ENCODE results near the gene WDR45B. TPM values are rescaled to one million over a fixed set of nuclear protein-coding genes. Genes with fewer than 3 reads are reported as not detected.
A peak's percentile ranks its signal among the peaks of the same experiment; 100 is the strongest.

The WDR45B gene
- total RNA-seq, 2 experiments from 2014 or later, result 33.5 to 36.4 TPM

- Mint-ChIP-seq H3K9me3 (no peaks in the 10 kb centered on the region), H3K4me1 (peaks cover 15% of the 10 kb centered on the region), H3K4me3 (no peak overlapping the region), H3K27me3 (no peaks in the 10 kb centered on the region), H3K27ac (no peak overlapping the region), H3K36me3 (ENCODE audit: low read depth) (peaks cover 41% of the 10 kb centered on the region)
- ChIA-PET CTCF (interaction anchor here (0.8 kb wide), 1 partner anchor 26 kb away, joined by 3 read pairs; no protein-coding TSS in a partner anchor), POLR2A (no interaction called here)
- DNase-seq, result no peak
Measured at GRCh38 chr17:82605939-82606600, 42.2 kb downstream of the WDR45B start.

GRCh38 chr17:82604532-82604931 is 43.7 kb downstream of the WDR45B start:
- peak overlapping the region; percentile 56 for H3K27ac Mint-ChIP-seq
- ChIA-PET POLR2A (no interaction called here), CTCF (interaction anchor here (1.9 kb wide), 1 partner anchor 12 kb away, joined by 6 read pairs; no protein-coding TSS in a partner anchor)
- H3K36me3 Mint-ChIP-seq (ENCODE audit: low read depth), result peaks cover 38% of the 10 kb centered on the region
- H3K4me3 Mint-ChIP-seq, result no peak overlapping the region
- H3K9me3 Mint-ChIP-seq, result no peaks in the 10 kb centered on the region
- no peak for DNase-seq
- peaks cover 15% of the 10 kb centered on the region for H3K4me1 Mint-ChIP-seq
- no peaks in the 10 kb centered on the region for H3K27me3 Mint-ChIP-seq

DNA sequence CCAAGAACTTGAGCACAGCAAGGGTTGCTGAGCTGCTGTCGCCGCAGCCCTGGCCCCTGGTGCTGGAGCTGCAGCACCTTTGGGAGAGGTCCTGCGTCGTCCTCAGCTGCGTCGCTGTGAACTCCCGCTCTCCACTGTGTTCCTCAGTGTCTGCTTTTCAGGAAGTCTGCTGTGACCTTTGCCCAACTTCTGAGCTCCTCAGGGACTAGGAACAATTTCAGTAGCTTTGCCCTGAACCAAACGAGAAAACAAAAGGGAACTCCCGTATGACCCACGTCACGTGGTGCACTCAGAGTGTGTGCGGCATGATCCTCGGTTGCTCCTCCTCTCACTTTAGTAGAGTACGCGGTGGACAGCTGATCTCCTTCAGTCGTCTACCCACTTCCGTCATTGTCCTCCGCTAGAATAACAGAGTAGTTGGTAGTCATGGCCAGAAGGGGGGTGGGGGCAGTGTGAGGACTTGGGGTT is 44.2 kb downstream of the WDR45B start:
- peak; percentile 61 for DNase-seq
- H3K9me3 Mint-ChIP-seq, result no peaks in the 10 kb centered on the region
- CTCF ChIA-PET, result interaction anchor here (1.9 kb wide), 1 partner anchor 12 kb away, joined by 6 read pairs; no protein-coding TSS in a partner anchor
- peak overlapping the region; percentile 56 for H3K27ac Mint-ChIP-seq
- POLR2A ChIA-PET, result no interaction called here
- peaks cover 15% of the 10 kb centered on the region for H3K4me1 Mint-ChIP-seq
- no peak overlapping the region for H3K4me3 Mint-ChIP-seq
- H3K36me3 Mint-ChIP-seq (ENCODE audit: low read depth), result peaks cover 35% of the 10 kb centered on the region
- H3K27me3 Mint-ChIP-seq, result no peaks in the 10 kb centered on the region

GRCh38 chr17:82602986-82603710 is 45.1 kb downstream of the WDR45B start:
- Mint-ChIP-seq H3K27me3 (no peaks in the 10 kb centered on the region), H3K36me3 (ENCODE audit: low read depth) (peaks cover 38% of the 10 kb centered on the region), H3K27ac (peak overlapping the region; percentile 56), H3K4me3 (no peak overlapping the region), H3K9me3 (no peaks in the 10 kb centered on the region), H3K4me1 (peaks cover 15% of the 10 kb centered on the region)
- POLR2A ChIA-PET, result no interaction called here
- CTCF ChIA-PET, result interaction anchor here (0.6 to 1.9 kb wide), 3 partner anchors 11 to 278 kb away, joined by 3 to 6 read pairs (median 4); no protein-coding TSS in a partner anchor
- no peak for DNase-seq

DNA sequence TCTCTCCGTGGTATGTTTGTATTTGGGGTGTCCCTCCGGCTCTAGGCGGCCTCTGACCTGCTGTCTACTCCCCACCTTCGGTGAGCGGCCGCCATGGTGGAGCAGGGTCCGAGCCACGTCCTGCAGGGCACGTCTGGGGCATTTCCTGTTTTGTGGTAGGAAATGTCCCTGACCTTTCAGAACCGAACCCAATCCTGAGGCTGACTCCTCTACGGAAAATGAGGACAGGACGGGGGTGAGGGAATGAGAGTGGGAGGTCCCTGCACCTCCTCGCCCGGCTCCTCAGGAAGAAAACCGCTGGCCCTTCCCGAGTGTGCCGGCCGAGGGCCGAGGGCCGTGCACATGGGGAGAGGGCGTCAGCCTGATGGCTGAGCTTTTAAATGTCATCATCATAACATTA is 45.8 kb downstream of the WDR45B start:
- ChIA-PET POLR2A (no interaction called here), CTCF (interaction anchor here (0.6 to 1.9 kb wide), 2 partner anchors 10 to 16 kb away, joined by 3 to 6 read pairs; no protein-coding TSS in a partner anchor)
- Mint-ChIP-seq H3K36me3 (ENCODE audit: low read depth) (peaks cover 43% of the 10 kb centered on the region), H3K27ac (no peak overlapping the region), H3K27me3 (no peaks in the 10 kb centered on the region), H3K4me3 (no peak overlapping the region), H3K9me3 (no peaks in the 10 kb centered on the region), H3K4me1 (peaks cover 16% of the 10 kb centered on the region)
- no peak for DNase-seq

GRCh38 chr17:82601447-82602000 is 46.7 kb downstream of the WDR45B start:
- Mint-ChIP-seq H3K9me3 (no peaks in the 10 kb centered on the region), H3K27me3 (no peaks in the 10 kb centered on the region), H3K4me1 (peaks cover 16% of the 10 kb centered on the region), H3K27ac (no peak overlapping the region), H3K36me3 (ENCODE audit: low read depth) (peaks cover 45% of the 10 kb centered on the region), H3K4me3 (no peak overlapping the region)
- ChIA-PET CTCF (no interaction called here), POLR2A (no interaction called here)
- no peak for DNase-seq

DNA sequence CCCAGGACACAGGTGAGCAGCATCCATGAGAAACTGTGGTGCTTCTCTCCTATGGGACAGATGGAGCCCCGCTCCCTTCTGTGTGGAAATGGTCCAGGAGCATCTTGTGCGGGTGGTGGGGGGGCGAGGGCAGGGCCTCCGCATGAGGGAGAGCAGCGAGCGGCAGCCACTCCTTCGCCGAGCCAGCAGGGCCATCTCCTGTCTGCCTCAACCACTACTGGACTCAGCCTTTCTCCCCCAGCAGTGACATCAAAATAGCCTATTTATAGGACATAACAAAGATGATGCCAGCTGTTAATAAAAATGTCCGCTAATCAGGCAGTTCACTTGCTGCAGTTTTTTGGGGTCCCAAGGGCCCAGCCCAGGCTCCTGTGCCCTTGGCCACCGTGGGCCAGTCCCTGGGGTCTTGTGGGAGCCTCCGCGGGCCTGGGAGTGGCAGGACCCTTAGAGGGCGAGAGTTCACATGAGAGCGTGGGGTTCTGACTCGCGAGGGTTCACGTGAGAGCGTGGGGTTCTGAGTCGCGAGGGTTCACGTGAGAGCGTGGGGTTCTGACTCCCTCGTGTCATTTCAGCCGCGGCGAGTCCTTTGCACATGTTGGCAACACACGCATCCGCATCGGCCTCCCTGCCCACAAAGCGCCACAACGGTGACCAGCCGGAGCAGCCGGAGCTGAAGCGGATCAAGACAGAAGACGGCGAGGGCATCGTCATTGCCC is 47.4 kb downstream of the WDR45B start:
- Mint-ChIP-seq H3K36me3 (ENCODE audit: low read depth) (peaks cover 47% of the 10 kb centered on the region), H3K4me1 (peaks cover 16% of the 10 kb centered on the region), H3K9me3 (no peaks in the 10 kb centered on the region), H3K27ac (peak overlapping the region; percentile 46), H3K4me3 (no peak overlapping the region), H3K27me3 (no peaks in the 10 kb centered on the region)
- no peak for DNase-seq
- POLR2A ChIA-PET, result no interaction called here
- CTCF ChIA-PET, result no interaction called here

DNA sequence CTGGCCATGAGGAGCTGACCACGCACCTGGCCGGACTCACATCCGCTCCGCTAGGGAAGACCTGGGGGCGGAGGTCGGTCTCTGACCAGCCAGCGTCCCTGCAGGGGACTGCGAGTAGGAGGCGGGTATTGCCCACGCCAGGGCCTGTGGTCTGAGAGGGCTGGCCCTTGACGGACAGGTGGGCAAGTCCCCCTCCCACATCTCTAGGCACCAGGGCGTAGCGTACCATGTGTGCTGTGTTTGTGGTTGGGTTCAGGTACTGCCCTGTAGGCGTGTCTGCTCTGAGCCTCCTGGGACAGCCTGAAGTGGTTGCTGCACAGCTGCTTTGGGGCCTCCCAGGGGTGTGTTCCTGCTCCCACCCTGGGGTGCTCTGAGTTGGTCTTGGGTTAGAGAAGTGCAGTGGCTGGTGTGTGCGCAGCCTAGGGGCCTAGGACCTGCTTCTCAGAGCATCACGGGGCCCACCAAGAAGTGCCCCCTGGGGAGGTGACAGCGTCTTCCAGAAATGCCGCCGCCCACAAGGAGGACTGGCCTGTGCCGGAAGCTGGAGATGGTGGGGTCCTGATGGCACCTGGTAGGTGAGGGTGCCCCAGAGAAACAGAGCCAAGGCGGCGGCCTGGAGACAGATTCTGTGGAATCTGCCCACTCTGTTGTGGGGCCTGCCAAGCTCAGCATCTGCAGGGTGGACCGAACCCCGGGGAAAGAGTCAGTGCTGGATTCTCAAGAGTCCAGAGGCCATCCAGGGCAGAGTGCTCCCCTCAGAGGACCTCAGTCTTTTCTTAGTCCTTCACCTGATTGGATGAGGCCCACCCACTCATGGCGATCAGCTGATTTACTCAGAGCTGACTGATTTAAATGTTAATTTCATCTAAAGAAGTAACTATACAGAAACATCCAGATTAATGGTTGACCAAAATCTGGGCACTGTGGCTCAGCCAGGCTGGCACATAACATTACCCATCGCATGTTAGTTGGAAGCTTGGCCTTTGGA is 48.3 kb downstream of the WDR45B start:
- Mint-ChIP-seq H3K9me3 (no peaks in the 10 kb centered on the region), H3K27ac (peak overlapping the region; percentile 19), H3K27me3 (no peaks in the 10 kb centered on the region), H3K4me3 (no peak overlapping the region), H3K36me3 (ENCODE audit: low read depth) (peaks cover 45% of the 10 kb centered on the region), H3K4me1 (peaks cover 18% of the 10 kb centered on the region)
- ChIA-PET CTCF (interaction anchor here (0.6 kb wide), 1 partner anchor 139 kb away, joined by 3 read pairs; no protein-coding TSS in a partner anchor), POLR2A (no interaction called here)
- DNase-seq, result no peak

DNA sequence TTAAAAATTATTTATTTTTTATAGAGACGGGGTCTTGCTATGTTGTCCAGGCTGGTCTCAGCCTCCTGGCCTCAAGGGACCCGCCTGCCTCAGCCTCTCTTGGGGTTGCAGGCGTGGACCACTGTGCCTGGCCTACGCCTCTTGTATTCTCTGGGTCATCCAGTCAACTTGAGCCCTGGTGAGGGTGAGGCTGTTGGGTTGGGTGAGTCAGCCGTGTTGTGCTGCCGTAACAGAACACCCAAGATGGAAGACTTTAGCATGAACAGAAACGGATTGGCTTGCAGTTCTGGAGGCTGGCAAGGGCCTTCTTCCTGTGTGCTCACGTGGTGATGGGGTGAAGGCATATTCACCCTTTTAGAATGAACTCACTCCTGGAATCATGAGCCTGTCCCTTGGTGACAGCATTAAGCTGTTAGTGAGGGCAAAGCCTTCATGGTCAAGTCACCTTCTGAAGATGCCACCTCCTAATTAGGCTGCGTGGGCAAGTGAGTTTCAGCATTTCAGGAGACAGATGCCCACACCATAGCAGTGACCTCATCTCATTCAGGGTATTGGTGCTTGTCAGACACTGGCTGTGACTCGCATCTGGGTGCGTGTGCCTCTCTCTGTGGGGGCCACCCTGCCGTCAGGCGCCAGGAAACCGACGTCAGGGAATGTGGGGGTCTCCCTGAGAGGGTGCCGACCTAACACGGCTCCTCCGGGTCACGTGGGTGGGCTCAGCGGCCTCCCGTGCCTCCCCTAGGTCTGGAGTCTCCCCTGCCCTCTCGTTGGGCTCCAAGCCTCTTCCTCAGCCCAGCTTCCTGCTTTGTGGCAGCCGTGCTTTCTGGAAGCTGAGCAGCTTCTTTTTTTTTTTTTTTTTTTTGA is 49.8 kb downstream of the WDR45B start:
- ChIA-PET POLR2A (no interaction called here), CTCF (no interaction called here)
- Mint-ChIP-seq H3K27me3 (no peaks in the 10 kb centered on the region), H3K36me3 (ENCODE audit: low read depth) (peaks cover 44% of the 10 kb centered on the region), H3K9me3 (no peaks in the 10 kb centered on the region), H3K4me1 (peaks cover 22% of the 10 kb centered on the region), H3K4me3 (no peak overlapping the region), H3K27ac (no peak overlapping the region)
- no peak for DNase-seq

GRCh38 chr17:82596837-82597672 is 51.2 kb downstream of the WDR45B start:
- no peak overlapping the region for H3K4me3 Mint-ChIP-seq
- H3K9me3 Mint-ChIP-seq, result no peaks in the 10 kb centered on the region
- peak overlapping the region; percentile 31 for H3K27ac Mint-ChIP-seq
- ChIA-PET POLR2A (no interaction called here), CTCF (no interaction called here)
- no peaks in the 10 kb centered on the region for H3K27me3 Mint-ChIP-seq
- peaks cover 30% of the 10 kb centered on the region for H3K4me1 Mint-ChIP-seq
- DNase-seq, result no peak
- H3K36me3 Mint-ChIP-seq (ENCODE audit: low read depth), result peaks cover 36% of the 10 kb centered on the region

- ChIA-PET POLR2A (no interaction called here), CTCF (no interaction called here)
- H3K27ac Mint-ChIP-seq, result no peak overlapping the region
- H3K4me3 Mint-ChIP-seq, result no peak overlapping the region
- peaks cover 38% of the 10 kb centered on the region for H3K4me1 Mint-ChIP-seq
- no peaks in the 10 kb centered on the region for H3K9me3 Mint-ChIP-seq
- peaks cover 29% of the 10 kb centered on the region for H3K36me3 Mint-ChIP-seq (ENCODE audit: low read depth)
- DNase-seq, result no peak
- H3K27me3 Mint-ChIP-seq, result no peaks in the 10 kb centered on the region
Measured at GRCh38 chr17:82596296-82596695, 51.9 kb downstream of the WDR45B start.
